ENCODE data around the gene PDSS1.
A peak's percentile ranks its signal among the peaks of the same experiment; 100 is the strongest.
"Not testable (repeated sequence)": the region's sequence is repeated elsewhere in the genome, so short reads cannot be mapped to it uniquely, and the experiment has no call there.

PDSS1 gene

GRCh38 chr10:26739071-26739631 lies 41.6 kb downstream of the PDSS1 start:
- no peak for DNase-seq (ENCODE audit: low read depth, low spot score)

GRCh38 chr10:26741368-26741767 lies 43.9 kb downstream of the PDSS1 start:
- DNase-seq (ENCODE audit: low read depth, low spot score), result no peak

- no peak for DNase-seq (ENCODE audit: low read depth, low spot score)
Measured at GRCh38 chr10:26743091-26743490, 45.6 kb downstream of the PDSS1 start.

GRCh38 chr10:26743841-26744240 lies 46.3 kb downstream of the PDSS1 start:
- DNase-seq (ENCODE audit: low read depth, low spot score), result no peak

- no peak for DNase-seq (ENCODE audit: low read depth, low spot score)
Measured at GRCh38 chr10:26746061-26746460, 48.6 kb downstream of the PDSS1 start.

- peak; percentile 67 for DNase-seq (ENCODE audit: low read depth, low spot score)
Measured at GRCh38 chr10:26755443-26755903, 58.0 kb downstream of the PDSS1 start.

- DNase-seq (ENCODE audit: low read depth, low spot score), result no peak
Measured at GRCh38 chr10:26759008-26759407, 61.5 kb downstream of the PDSS1 start.

GRCh38 chr10:26765549-26765948 lies 68.0 kb downstream of the PDSS1 start:
- no peak for DNase-seq (ENCODE audit: low read depth, low spot score)

GRCh38 chr10:26770069-26770468 lies 72.6 kb downstream of the PDSS1 start:
- no peak for DNase-seq (ENCODE audit: low read depth, low spot score)

- DNase-seq (ENCODE audit: low read depth, low spot score), result no peak
Measured at GRCh38 chr10:26773633-26774032, 76.1 kb downstream of the PDSS1 start.

- peak; percentile 43 for DNase-seq (ENCODE audit: low read depth, low spot score)
Measured at GRCh38 chr10:26776258-26776657, 78.8 kb downstream of the PDSS1 start.

GRCh38 chr10:26777686-26778085 lies 80.2 kb downstream of the PDSS1 start:
- no peak for DNase-seq (ENCODE audit: low read depth, low spot score)

GRCh38 chr10:26779176-26779860 lies 81.8 kb downstream of the PDSS1 start:
- no peak for DNase-seq (ENCODE audit: low read depth, low spot score)

GRCh38 chr10:26780106-26780792 lies 82.7 kb downstream of the PDSS1 start:
- DNase-seq (ENCODE audit: low read depth, low spot score), result no peak

GRCh38 chr10:26780793-26781601 lies 83.5 kb downstream of the PDSS1 start:
- peak; percentile 92 for DNase-seq (ENCODE audit: low read depth, low spot score)

- no peak for DNase-seq (ENCODE audit: low read depth, low spot score)
Measured at GRCh38 chr10:26781797-26782196, 84.3 kb downstream of the PDSS1 start.

GRCh38 chr10:26787362-26787761 lies 89.9 kb downstream of the PDSS1 start:
- DNase-seq (ENCODE audit: low read depth, low spot score), result no peak

GRCh38 chr10:26789779-26790178 lies 92.3 kb downstream of the PDSS1 start:
- DNase-seq (ENCODE audit: low read depth, low spot score), result not testable (repeated sequence)

GRCh38 chr10:26790221-26790995 lies 92.9 kb downstream of the PDSS1 start:
- peak; percentile 69 for DNase-seq (ENCODE audit: low read depth, low spot score)

- no peak for DNase-seq (ENCODE audit: low read depth, low spot score)
Measured at GRCh38 chr10:26792758-26793495, 95.4 kb downstream of the PDSS1 start.

Measured in astrocyte of the hippocampus (primary cell).